ENCODE results near the gene NXNL1. TPM values are rescaled to one million over a fixed set of nuclear protein-coding genes. Genes with fewer than 3 reads are reported as not detected.
"Not testable (repeated sequence)": the region's sequence is repeated elsewhere in the genome, so short reads cannot be mapped to it uniquely, and the experiment has no call there.

Gene NXNL1
- total and polyA plus RNA-seq, 2 of the 4 experiments (the other 2 are of a cell fraction) = not detected

GRCh38 chr19:17475011-17475540 is 14.3 kb upstream of the NXNL1 start:
- in situ Hi-C loops (cut with MboI; ENCODE audit: low sequenced_read_pairs); intact Hi-C loops (cut with micrococcal nuclease); H4K91ac ChIP-seq (ENCODE audit: insufficient read depth, low read depth, low read length); POLR2A ChIA-PET (ENCODE audit: unreplicated experiment); ATAC-seq (ENCODE audit: low read depth); H3K4me2 ChIP-seq (ENCODE audit: low read depth, low read length); H4K5ac ChIP-seq (ENCODE audit: low read depth, low read length); H3K9me1 ChIP-seq (ENCODE audit: insufficient read depth, low read length); DNase-seq; H2BK15ac ChIP-seq (ENCODE audit: low read depth, low read length); H3K27me3 ChIP-seq (ENCODE audit: control insufficient read depth, insufficient read depth, low read length); H3K9me3 ChIP-seq (ENCODE audit: control insufficient read depth, insufficient read depth, low read length); H4K20me1 ChIP-seq (ENCODE audit: insufficient read depth, low read length); H3K14ac ChIP-seq (replicated peaks; ENCODE audit: low read depth, low read length); BruUV-seq (replicated peaks); H3K56ac ChIP-seq (ENCODE audit: extremely low read depth, insufficient read depth, low read length); H2BK20ac ChIP-seq (ENCODE audit: low read depth, low read length); H3K36me3 ChIP-seq (ENCODE audit: control insufficient read depth, insufficient read depth, low read length); H2BK120ac ChIP-seq (ENCODE audit: low read depth, low read length); dilution Hi-C loops (cut with HindIII; ENCODE audit: low sequenced_read_pairs, unreplicated experiment); CTCF ChIA-PET; H3K23ac ChIP-seq (ENCODE audit: low read depth, low read length); H3K9ac ChIP-seq (ENCODE audit: low read depth, low read length); H3K4me3 ChIP-seq (ENCODE audit: insufficient read depth, low read depth, low read length); H2AFZ ChIP-seq (replicated peaks; ENCODE audit: low read length, poor library complexity): not testable (repeated sequence)
- 0 out of 2 replicates have a peak overlapping the region, but pooled peaks have one; percentile 25 for H3K27ac ChIP-seq (ENCODE audit: insufficient read depth, low read length)
- H3K4me1 ChIP-seq (ENCODE audit: control insufficient read depth, insufficient read depth, low read length) = peaks cover 16% of the 10 kb centered on the region
- WGBS, 2 experiments (ENCODE audit: extremely low coverage in 2 of 2, insufficient read length in 1 of 2) = no CpG with 5 or more reads among the region's 6 CpGs
- H3K4ac ChIP-seq (ENCODE audit: low read depth, low read length) = peak overlapping the region; percentile 9; the same call in 1 of the 2 replicates
- H2BK5ac ChIP-seq (ENCODE audit: low read depth, low read length, poor library complexity, severe bottlenecking) = peak overlapping the region; percentile 3
- H2AK9ac ChIP-seq (replicated peaks; ENCODE audit: low read depth, low read length, poor library complexity) = peak overlapping the region; percentile 29
- H4K8ac ChIP-seq (ENCODE audit: low read depth in 2 of 2, low read length in 2 of 2) = peak overlapping the region in 1 of 2 experiments; percentile 22; a peak in 1 of 4 replicates
- peak overlapping the region; percentile 0; the same call in 1 of the 2 replicates for H3K18ac ChIP-seq (ENCODE audit: low read depth, low read length)
- H2AK5ac ChIP-seq (ENCODE audit: low read depth, low read length) = peak overlapping the region; percentile 2; the same call in 1 of the 2 replicates
- peaks cover 17 to 68% of the 10 kb centered on the region in 2 experiments for H3K79me1 ChIP-seq (ENCODE audit: low read depth in 1 of 2, low read length in 2 of 2)

Measured in IMR-90 (cell line).